ENCODE measurements around the gene KIF7. TPM values are rescaled to one million over a fixed set of nuclear protein-coding genes. Genes with fewer than 3 reads are reported as not detected.

KIF7 gene
- total RNA-seq, 4 donors from 2014 or later = 17.0 to 26.3 (median 18.3) TPM

DNA sequence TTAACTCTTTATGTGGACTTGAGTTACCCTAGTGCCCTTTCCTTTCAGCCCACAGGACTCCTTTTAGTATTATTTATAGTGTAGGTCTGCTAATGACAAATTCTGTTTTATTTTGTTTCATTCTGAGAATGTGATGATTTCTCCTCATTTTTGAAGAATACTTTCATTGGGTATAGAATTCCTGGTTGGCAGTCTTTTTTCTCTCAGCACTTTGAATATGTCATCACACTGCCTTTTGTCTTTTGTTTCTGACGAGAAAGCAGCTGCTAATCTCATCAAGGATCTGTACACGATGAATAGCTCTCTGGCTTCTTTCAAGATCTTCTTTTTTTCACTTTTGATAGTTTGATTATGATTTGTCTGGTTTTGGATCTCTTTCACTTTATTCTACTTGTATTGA is 42.2 kb downstream of the KIF7 start:
- H3K27ac ChIP-seq = no peak overlapping the region
- WGBS, 2 donors (ENCODE audit: low coverage in 1 of 2) = 92% methylated on average over 2 of the region's 2 CpGs; no CpG with 5 or more reads in 1 of the 2 donors
- H3K4me3 ChIP-seq = no peak overlapping the region
- H3K36me3 ChIP-seq = no peaks in the 10 kb centered on the region
- no peaks in the 10 kb centered on the region for H3K4me1 ChIP-seq
- ATAC-seq = no peak
- TF ChIP-seq POLR2A (IDR thresholded peaks at IDR 0.05) (no peak), EP300 (IDR thresholded peaks at IDR 0.05) (no peak), POLR2AphosphoS5 (IDR thresholded peaks at IDR 0.05) (no peak)
- TF ChIP-seq, protein P1, sequence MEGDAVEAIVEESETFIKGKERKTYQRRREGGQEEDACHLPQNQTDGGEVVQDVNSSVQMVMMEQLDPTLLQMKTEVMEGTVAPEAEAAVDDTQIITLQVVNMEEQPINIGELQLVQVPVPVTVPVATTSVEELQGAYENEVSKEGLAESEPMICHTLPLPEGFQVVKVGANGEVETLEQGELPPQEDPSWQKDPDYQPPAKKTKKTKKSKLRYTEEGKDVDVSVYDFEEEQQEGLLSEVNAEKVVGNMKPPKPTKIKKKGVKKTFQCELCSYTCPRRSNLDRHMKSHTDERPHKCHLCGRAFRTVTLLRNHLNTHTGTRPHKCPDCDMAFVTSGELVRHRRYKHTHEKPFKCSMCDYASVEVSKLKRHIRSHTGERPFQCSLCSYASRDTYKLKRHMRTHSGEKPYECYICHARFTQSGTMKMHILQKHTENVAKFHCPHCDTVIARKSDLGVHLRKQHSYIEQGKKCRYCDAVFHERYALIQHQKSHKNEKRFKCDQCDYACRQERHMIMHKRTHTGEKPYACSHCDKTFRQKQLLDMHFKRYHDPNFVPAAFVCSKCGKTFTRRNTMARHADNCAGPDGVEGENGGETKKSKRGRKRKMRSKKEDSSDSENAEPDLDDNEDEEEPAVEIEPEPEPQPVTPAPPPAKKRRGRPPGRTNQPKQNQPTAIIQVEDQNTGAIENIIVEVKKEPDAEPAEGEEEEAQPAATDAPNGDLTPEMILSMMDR (IDR thresholded peaks at IDR 0.05) = no peak
- H3K27me3 ChIP-seq = no peaks in the 10 kb centered on the region
- H3K9me3 ChIP-seq = peaks cover 0 to 10% (median 0%) of the 10 kb centered on the region in 3 donors

DNA sequence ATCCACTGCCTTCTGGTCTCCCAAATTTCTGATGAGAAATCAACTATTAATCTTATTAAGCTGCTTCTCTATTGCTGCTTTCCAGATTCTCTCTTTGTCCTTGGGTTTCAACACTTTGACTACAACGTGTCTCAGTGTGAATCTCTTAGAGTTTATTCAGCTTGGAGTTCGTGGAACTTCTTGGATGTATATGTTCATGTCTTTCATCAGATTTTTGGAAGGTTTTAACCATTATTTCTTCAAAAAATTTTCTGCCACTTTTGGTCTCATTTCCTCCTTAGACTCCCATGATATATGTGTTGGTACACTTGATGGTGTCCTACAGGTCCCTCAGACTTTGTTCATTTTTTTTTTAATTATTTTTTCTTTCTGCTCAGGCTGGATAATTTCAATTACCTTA is 44.0 kb downstream of the KIF7 start:
- Histone ChIP-seq H3K27me3 (no peaks in the 10 kb centered on the region), H3K4me3 (no peak overlapping the region), H3K9me3 (peaks cover 0 to 10% (median 0%) of the 10 kb centered on the region in 3 donors), H3K4me1 (no peaks in the 10 kb centered on the region), H3K36me3 (no peaks in the 10 kb centered on the region), H3K27ac (no peak overlapping the region)
- TF ChIP-seq POLR2A (IDR thresholded peaks at IDR 0.05) (no peak), EP300 (IDR thresholded peaks at IDR 0.05) (no peak), POLR2AphosphoS5 (IDR thresholded peaks at IDR 0.05) (no peak)
- TF ChIP-seq, protein P1 (IDR thresholded peaks at IDR 0.05) = no peak
- no peak for ATAC-seq
- WGBS, 2 donors (ENCODE audit: low coverage in 1 of 2) = 94 to 100% methylated on average over 1 to 2 of the region's 2 CpGs

DNA sequence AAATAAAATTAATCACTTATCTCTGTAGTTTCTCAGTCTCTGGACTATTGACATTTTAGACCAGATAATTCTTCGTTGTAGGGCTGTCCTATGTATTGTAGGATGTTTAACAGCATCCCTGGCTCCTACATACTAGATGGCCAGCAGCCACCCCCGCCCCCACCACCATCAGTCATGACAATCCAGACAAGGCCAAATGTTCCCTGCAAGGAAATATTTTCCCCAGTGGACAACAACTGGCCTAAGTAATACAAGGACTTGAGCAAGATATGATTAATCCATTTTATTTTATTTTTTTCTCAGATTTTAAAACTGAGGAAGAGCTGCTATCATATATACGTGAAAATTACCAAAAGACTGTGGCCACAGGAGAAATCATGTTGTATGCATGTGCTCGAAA is 56.2 kb downstream of the KIF7 start:
- Histone ChIP-seq H3K9me3 (no peaks in the 10 kb centered on the region), H3K4me3 (no peak overlapping the region), H3K4me1 (no peaks in the 10 kb centered on the region), H3K27me3 (no peaks in the 10 kb centered on the region), H3K27ac (no peak overlapping the region), H3K36me3 (no peaks in the 10 kb centered on the region)
- TF ChIP-seq, protein P1 (IDR thresholded peaks at IDR 0.05) = no peak
- TF ChIP-seq POLR2AphosphoS5 (IDR thresholded peaks at IDR 0.05) = no peak
- TF ChIP-seq POLR2A (IDR thresholded peaks at IDR 0.05) = no peak
- TF ChIP-seq EP300 (IDR thresholded peaks at IDR 0.05) = no peak
- ATAC-seq = no peak
- 87 to 88% methylated on average over 3 to 4 of the region's 4 CpGs for WGBS, 2 donors (ENCODE audit: low coverage in 1 of 2)

DNA sequence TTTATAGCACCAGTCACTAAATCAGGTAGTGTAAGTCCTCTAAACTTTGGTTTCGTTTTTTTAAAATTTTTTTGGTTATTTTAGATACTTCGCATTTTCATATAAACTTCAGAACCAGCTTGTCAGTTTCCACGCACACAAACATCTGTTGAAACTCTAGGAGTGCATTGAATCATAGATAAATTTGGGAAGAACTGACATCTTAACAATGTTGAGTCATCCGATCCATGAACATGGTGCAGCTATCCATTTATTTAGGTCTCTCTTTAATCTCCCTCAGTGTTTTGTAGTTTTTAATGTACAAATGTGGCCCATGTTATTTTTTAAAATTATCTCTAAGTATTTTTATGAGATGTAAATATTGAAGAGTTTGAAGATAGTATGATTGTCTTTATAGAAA is 62.2 kb downstream of the KIF7 start:
- Histone ChIP-seq H3K4me1 (no peaks in the 10 kb centered on the region), H3K9me3 (no peaks in the 10 kb centered on the region), H3K4me3 (no peak overlapping the region), H3K36me3 (no peaks in the 10 kb centered on the region), H3K27ac (no peak overlapping the region), H3K27me3 (no peaks in the 10 kb centered on the region)
- 89 to 91% methylated on average over 4 of the region's 4 CpGs for WGBS, 2 donors (ENCODE audit: low coverage in 1 of 2)
- TF ChIP-seq EP300 (IDR thresholded peaks at IDR 0.05) (no peak), POLR2AphosphoS5 (IDR thresholded peaks at IDR 0.05) (no peak), POLR2A (IDR thresholded peaks at IDR 0.05) (no peak)
- TF ChIP-seq, protein P1 (IDR thresholded peaks at IDR 0.05) = no peak
- ATAC-seq = no peak

DNA sequence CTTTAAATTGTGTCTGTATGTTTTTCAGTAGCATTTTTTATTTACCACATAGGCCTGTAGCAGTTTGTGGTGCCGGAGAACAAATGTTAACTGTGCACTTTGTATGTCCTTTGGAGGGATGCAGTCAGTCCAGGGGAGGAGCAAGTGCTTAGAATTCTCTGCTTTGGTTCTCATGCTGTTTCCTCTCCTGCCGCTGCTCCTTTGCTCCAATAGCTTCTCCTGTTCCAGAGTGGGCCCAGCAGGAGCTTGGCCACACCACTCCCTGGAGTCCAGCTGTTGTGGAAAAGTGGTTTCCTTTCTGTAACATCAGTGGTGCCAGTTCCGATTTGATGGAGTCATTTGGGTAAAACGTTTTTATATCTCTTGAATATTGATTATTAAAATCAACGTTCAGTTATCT is 63.4 kb downstream of the KIF7 start:
- 89 to 92% methylated on average over 4 to 5 of the region's 5 CpGs for WGBS, 2 donors (ENCODE audit: low coverage in 1 of 2)
- ATAC-seq = no peak
- Histone ChIP-seq H3K4me3 (no peak overlapping the region), H3K27ac (no peak overlapping the region), H3K27me3 (no peaks in the 10 kb centered on the region), H3K9me3 (no peaks in the 10 kb centered on the region), H3K4me1 (no peaks in the 10 kb centered on the region), H3K36me3 (no peaks in the 10 kb centered on the region)
- TF ChIP-seq, protein P1 (IDR thresholded peaks at IDR 0.05) = no peak
- TF ChIP-seq POLR2A (IDR thresholded peaks at IDR 0.05) (no peak), POLR2AphosphoS5 (IDR thresholded peaks at IDR 0.05) (no peak), EP300 (IDR thresholded peaks at IDR 0.05) (no peak)
